Amniotic epithelial cell (primary cell): ENCODE measurements around the gene MAMDC4.

Source experiments
- DNase-seq: peaks from one replicate; pipeline ENCODE4 v3.0.0-alpha.2; 2010; ENCODE audit warnings: low read depth

Gene MAMDC4

GRCh38 chr9:136849960-136850865 lies 1.9 kb upstream of the MAMDC4 start:
- DNase-seq: no peak

- no peak for DNase-seq
Observed at GRCh38 chr9:136850866-136851775, 1.0 kb upstream of the MAMDC4 start.

GRCh38 chr9:136852664-136853595 lies 784 bp downstream of the MAMDC4 start:
- no peak for DNase-seq

- DNase-seq: no peak
Observed at GRCh38 chr9:136853596-136854112, 1.5 kb downstream of the MAMDC4 start.

GRCh38 chr9:136854113-136854841 lies 2.1 kb downstream of the MAMDC4 start:
- DNase-seq: no peak

- DNase-seq: no peak
Observed at GRCh38 chr9:136854842-136855460, 2.8 kb downstream of the MAMDC4 start.

GRCh38 chr9:136855461-136856078 lies 3.4 kb downstream of the MAMDC4 start:
- DNase-seq: no peak

- no peak for DNase-seq
Observed at GRCh38 chr9:136856079-136856476, 3.9 kb downstream of the MAMDC4 start.

GRCh38 chr9:136856541-136857141 lies 4.5 kb downstream of the MAMDC4 start:
- DNase-seq: no peak

- no peak for DNase-seq
Observed at GRCh38 chr9:136857166-136857565, 5.0 kb downstream of the MAMDC4 start.

- no peak for DNase-seq
Observed at GRCh38 chr9:136857581-136858412, 5.7 kb downstream of the MAMDC4 start.

GRCh38 chr9:136858452-136858843 lies 6.3 kb downstream of the MAMDC4 start:
- no peak for DNase-seq

GRCh38 chr9:136858844-136859757 lies 7.0 kb downstream of the MAMDC4 start:
- DNase-seq: peak; percentile 47

- no peak for DNase-seq
Observed at GRCh38 chr9:136860529-136860928, 8.4 kb downstream of the MAMDC4 start.

- no peak for DNase-seq
Observed at GRCh38 chr9:136860933-136861873, 9.1 kb downstream of the MAMDC4 start.

- no peak for DNase-seq
Observed at GRCh38 chr9:136861874-136862457, 9.8 kb downstream of the MAMDC4 start.
